CD4-positive, alpha-beta T cell treated with Interleukin-17A for 1 hour (primary cell): ENCODE results near the gene SDF2L1.

Source experiments
- DNase-seq: peaks from one replicate; pipeline ENCODE4 v3.0.0-alpha.2; 2020

The SDF2L1 gene

GRCh38 chr22:21622011-21622918, 19.8 kb upstream of the SDF2L1 start:
- no peak for DNase-seq

- DNase-seq: no peak
These were observed 19.0 kb upstream of the SDF2L1 start for GRCh38 chr22:21622919-21623647.

GRCh38 chr22:21623648-21623970, 18.5 kb upstream of the SDF2L1 start:
- DNase-seq: no peak

GRCh38 chr22:21624120-21624879, 17.8 kb upstream of the SDF2L1 start:
- peak; percentile 50 for DNase-seq

GRCh38 chr22:21624880-21625791, 17.0 kb upstream of the SDF2L1 start:
- DNase-seq: no peak

GRCh38 chr22:21626073-21626734, 15.9 kb upstream of the SDF2L1 start:
- no peak for DNase-seq

GRCh38 chr22:21626735-21627469, 15.2 kb upstream of the SDF2L1 start:
- no peak for DNase-seq

- DNase-seq: no peak
These were observed 13.5 kb upstream of the SDF2L1 start for GRCh38 chr22:21628386-21629254.

GRCh38 chr22:21629255-21630149, 12.6 kb upstream of the SDF2L1 start, which contains the start of gene YDJC:
Gene YDJC, minus strand, starts transcription at chr22:21630022. Its CDS starts 8 bp downstream, at chr22:21630014.
- DNase-seq: peak; percentile 94

GRCh38 chr22:21631025-21631424, 11.1 kb upstream of the SDF2L1 start:
- DNase-seq: no peak

- DNase-seq: peak; percentile 84
These were observed 9.7 kb upstream of the SDF2L1 start, which contains the start of gene CCDC116 for GRCh38 chr22:21632237-21632895. Gene CCDC116, plus strand, starts transcription at chr22:21632760. Its CDS starts 422 bp downstream, at chr22:21633182.

- DNase-seq: no peak
These were observed 9.2 kb upstream of the SDF2L1 start for GRCh38 chr22:21632931-21633330.

- DNase-seq: no peak
These were observed 8.6 kb upstream of the SDF2L1 start for GRCh38 chr22:21633481-21633880.

GRCh38 chr22:21634081-21634480, 8.0 kb upstream of the SDF2L1 start:
- no peak for DNase-seq

- no peak for DNase-seq
These were observed 7.3 kb upstream of the SDF2L1 start for GRCh38 chr22:21634844-21635243.

- DNase-seq: no peak
These were observed 6.2 kb upstream of the SDF2L1 start for GRCh38 chr22:21635771-21636510.

GRCh38 chr22:21636629-21637218, 5.4 kb upstream of the SDF2L1 start:
- no peak for DNase-seq
